Fibroblast of lung (primary cell): Measurements from ENCODE around the gene DRICH1. TPM values are rescaled to one million over a fixed set of nuclear protein-coding genes. Genes with fewer than 3 reads are reported as not detected.
"Not testable (repeated sequence)": the region's sequence is repeated elsewhere in the genome, so short reads cannot be mapped to it uniquely, and the experiment has no call there.

Experiments
- DNase-seq, 2 donors: peaks; one replicate each; pipeline versions ENCODE4 v3.0.0 to v3.0.0-alpha.2; 2010; ENCODE audit warnings: low read depth in 2 of 2
- H2AFZ ChIP-seq: 2 replicates; pipeline ENCODE4 v1.5.1; 2012; ENCODE audit warnings: low read length, control low read depth, inconsistent platforms
- H3K27ac ChIP-seq: 2 replicates; pipeline ENCODE4 v1.5.1; 2011; ENCODE audit warnings: low read length, control low read depth; ENCODE audit not compliant: insufficient read depth
- H3K27me3 ChIP-seq: 2 replicates; pipeline ENCODE4 v1.5.1; 2011; ENCODE audit warnings: mild to moderate bottlenecking, low read length; ENCODE audit not compliant: control insufficient read depth, insufficient read depth
- H3K36me3 ChIP-seq: 2 replicates; pipeline ENCODE4 v1.5.1; 2011; ENCODE audit warnings: low read length; ENCODE audit not compliant: control insufficient read depth, insufficient read depth
- H3K4me1 ChIP-seq: 2 replicates; pipeline ENCODE4 v1.5.1; 2011; ENCODE audit warnings: low read length; ENCODE audit not compliant: control insufficient read depth, insufficient read depth; ENCODE audit errors: extremely low read depth
- H3K4me2 ChIP-seq: 2 replicates; pipeline ENCODE4 v1.5.1; 2011; ENCODE audit warnings: low read length, control low read depth; ENCODE audit not compliant: insufficient read depth; ENCODE audit errors: extremely low read depth
- H3K4me3 ChIP-seq, 4 experiments: fragments of 200-600 bp in 1 of 4; sonication (generic) in 1 of 4; replicated peaks in 1 of 4; 2 replicates each; pipeline ENCODE4 v1.5.1; 2011 to 2016; ENCODE audit warnings: low read length in 4 of 4, low read depth in 3 of 4, mild to moderate bottlenecking in 3 of 4, control low read depth in 2 of 4, inconsistent platforms in 1 of 4, mixed read lengths in 1 of 4; ENCODE audit not compliant: insufficient read depth in 1 of 4; ENCODE audit errors: control extremely low read depth in 1 of 4
- H3K79me2 ChIP-seq: 2 replicates; pipeline ENCODE4 v1.5.1; 2012; ENCODE audit warnings: mild to moderate bottlenecking, low read length, inconsistent platforms; ENCODE audit not compliant: control insufficient read depth, insufficient read depth
- H3K9ac ChIP-seq: 2 replicates; pipeline ENCODE4 v1.5.1; 2011; ENCODE audit warnings: mild to moderate bottlenecking, low read length, control low read depth; ENCODE audit not compliant: insufficient read depth
- H3K9me3 ChIP-seq: 2 replicates; pipeline ENCODE4 v1.5.1; 2012; ENCODE audit warnings: low read depth, low read length; ENCODE audit not compliant: control insufficient read depth, insufficient read depth
- H4K20me1 ChIP-seq: 2 replicates; pipeline ENCODE4 v1.5.1; 2011; ENCODE audit warnings: low read length; ENCODE audit not compliant: control insufficient read depth, insufficient read depth; ENCODE audit errors: extremely low read depth
- CTCF ChIP-seq, 2 donors: IDR thresholded peaks in 1 of 2; conservative IDR thresholded peaks in 1 of 2; 1 replicate in 1 of 2; 2 replicates in 1 of 2; pipeline ENCODE4 v1.5.1; 2011 to 2012; ENCODE audit warnings: low read length in 2 of 2, control low read depth in 1 of 2, inconsistent platforms in 1 of 2, low read depth in 1 of 2, mild to moderate bottlenecking in 1 of 2
- EZH2 ChIP-seq: IDR thresholded peaks from 2 replicates; pipeline ENCODE4 v1.5.1; 2012; ENCODE audit warnings: low read length, control low read depth, mild to moderate bottlenecking; ENCODE audit errors: missing control alignments
- polyA plus RNA-seq, 2 donors: library from polyadenylated mRNA; depleted of rRNA in 1 of 2; stranded (reverse) in 1 of 2; unstranded in 1 of 2; fragments of >200 nt; gene quantifications; 2 replicates each; pipeline ENCODE4 v1.2.1, GENCODE V29; 2011 to 2012; ENCODE audit warnings: missing spikeins in 1 of 2
- total RNA-seq: library from RNA; depleted of rRNA; stranded (reverse); fragments of >200 nt; gene quantifications from 2 replicates; pipeline ENCODE4 v1.2.1, GENCODE V29; 2014

Gene DRICH1
- total and polyA plus RNA-seq, 2 donors (not counting 1 experiment from before 2014, with no cell fraction given) = not detected

GRCh38 chr22:23670378-23671295 lies 38.5 kb upstream of the DRICH1 start:
- no peak overlapping the region for H3K4me2 ChIP-seq
- H3K79me2 ChIP-seq = no peaks in the 10 kb centered on the region
- no peak overlapping the region for H3K4me3 ChIP-seq
- TF ChIP-seq CTCF (conservative IDR thresholded peaks at IDR 0.05 in 1 of 2, IDR thresholded peaks at IDR 0.05 in 1 of 2; ENCODE audit: low read depth in 1 of 2, low read length in 2 of 2) = no peak
- TF ChIP-seq EZH2 = no peak
- no peaks in the 10 kb centered on the region for H4K20me1 ChIP-seq
- no peaks in the 10 kb centered on the region for H3K36me3 ChIP-seq
- H2AFZ ChIP-seq = no peak overlapping the region
- DNase-seq = no peak
- no peaks in the 10 kb centered on the region for H3K4me1 ChIP-seq
- H3K9me3 ChIP-seq = no peaks in the 10 kb centered on the region
- no peak overlapping the region for H3K27ac ChIP-seq
- H3K9ac ChIP-seq = no peak overlapping the region
- no peaks in the 10 kb centered on the region for H3K27me3 ChIP-seq

- H3K4me2 ChIP-seq, H3K4me1 ChIP-seq, H3K9me3 ChIP-seq, H3K27ac ChIP-seq, H3K36me3 ChIP-seq, H3K4me3 ChIP-seq, DNase-seq, H2AFZ ChIP-seq, H3K79me2 ChIP-seq, H3K9ac ChIP-seq, H4K20me1 ChIP-seq, H3K27me3 ChIP-seq: not testable (repeated sequence)
Measured at GRCh38 chr22:23660381-23660780, 28.3 kb upstream of the DRICH1 start.

GRCh38 chr22:23657727-23658126 lies 25.6 kb upstream of the DRICH1 start:
- Histone ChIP-seq H3K9me3 (no peaks in the 10 kb centered on the region), H3K27me3 (no peaks in the 10 kb centered on the region), H3K4me2 (no peak overlapping the region), H2AFZ (no peak overlapping the region), H3K79me2 (no peaks in the 10 kb centered on the region), H3K9ac (no peak overlapping the region), H3K4me3 (no peak overlapping the region), H3K36me3 (no peaks in the 10 kb centered on the region), H3K4me1 (no peaks in the 10 kb centered on the region), H4K20me1 (no peaks in the 10 kb centered on the region), H3K27ac (no peak overlapping the region)
- TF ChIP-seq EZH2 (no peak), CTCF (conservative IDR thresholded peaks at IDR 0.05 in 1 of 2, IDR thresholded peaks at IDR 0.05 in 1 of 2; ENCODE audit: low read depth in 1 of 2, low read length in 2 of 2) (no peak)
- DNase-seq = no peak
